Activated naive CD8-positive, alpha-beta T cell (primary cell): ENCODE results near the gene SLC52A1.
"Not testable (repeated sequence)": the region's sequence is repeated elsewhere in the genome, so short reads cannot be mapped to it uniquely, and the experiment has no call there.

Experiments
- H3K27ac Mint-ChIP-seq: one replicate; pipeline ENCODE4 v1.8.0; 2021; ENCODE audit warnings: mixed read lengths
- H3K27me3 Mint-ChIP-seq: one replicate; pipeline ENCODE4 v1.8.0; 2021; ENCODE audit warnings: mixed read lengths
- H3K36me3 Mint-ChIP-seq: one replicate; pipeline ENCODE4 v1.8.0; 2021; ENCODE audit warnings: mixed read lengths
- H3K4me1 Mint-ChIP-seq: one replicate; pipeline ENCODE4 v1.8.0; 2021; ENCODE audit warnings: low read depth, mixed read lengths
- H3K4me3 Mint-ChIP-seq: one replicate; pipeline ENCODE4 v1.8.0; 2021; ENCODE audit warnings: mild to moderate bottlenecking, mixed read lengths
- H3K9me3 Mint-ChIP-seq: one replicate; pipeline ENCODE4 v1.8.0; 2021; ENCODE audit warnings: low read depth, mixed read lengths

Gene SLC52A1

DNA sequence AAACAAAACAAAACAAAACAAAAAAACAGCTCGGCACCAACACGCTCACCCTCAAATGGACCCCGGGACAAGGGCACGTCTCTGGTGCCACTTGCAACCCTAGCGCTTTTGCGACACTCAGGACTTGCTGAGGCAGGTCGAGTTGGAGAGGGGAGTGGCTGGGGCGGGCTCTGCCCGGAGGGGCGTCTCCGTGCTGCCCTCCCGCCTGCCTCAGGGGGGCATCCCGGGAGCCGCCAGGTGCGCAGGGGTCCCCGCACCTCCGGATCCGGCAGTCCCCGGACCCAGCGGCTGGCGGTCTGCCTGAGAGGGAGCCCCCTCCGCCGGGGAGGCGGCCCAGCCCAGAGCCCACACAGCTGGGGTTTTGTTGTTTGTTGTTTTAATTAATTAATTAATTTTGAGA is at the start of gene SLC52A1:
SLC52A1 (minus strand) TSS at position 112 of the 400 bp plus-strand sequence. CDS start 820 bp downstream, outside the sequence.
- Mint-ChIP-seq H3K27ac (no peak within 1 kb of the TSS), H3K4me1 (peaks cover 17% of the 10 kb centered on the region), H3K27me3 (no peaks in the 10 kb centered on the region), H3K4me3 (no peak within 1 kb of the TSS), H3K36me3 (no peaks in the 10 kb centered on the region), H3K9me3 (no peaks in the 10 kb centered on the region)

DNA sequence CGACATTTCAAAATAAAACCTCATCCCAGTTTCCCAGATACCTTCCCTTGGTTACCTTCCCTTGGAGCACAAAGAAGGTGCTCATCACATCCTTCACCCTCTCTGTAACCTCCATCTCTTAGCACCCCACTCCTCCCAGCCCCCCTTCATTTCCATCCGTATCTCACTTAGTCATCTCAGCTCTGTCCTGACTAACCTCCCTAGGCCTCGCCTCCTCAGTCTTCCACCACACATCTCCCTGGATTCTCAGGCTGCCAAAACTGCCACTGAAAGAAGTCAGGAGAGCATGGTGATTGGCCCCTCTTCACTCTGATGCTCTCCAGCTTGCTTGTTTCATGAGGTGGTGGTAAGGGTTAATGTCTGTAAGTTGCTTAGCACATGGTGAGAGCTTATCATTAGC is 45.4 kb upstream of the SLC52A1 start:
- no peak overlapping the region for H3K27ac Mint-ChIP-seq
- H3K36me3 Mint-ChIP-seq, result peaks cover 16% of the 10 kb centered on the region
- no peaks in the 10 kb centered on the region for H3K27me3 Mint-ChIP-seq
- no peak overlapping the region for H3K4me3 Mint-ChIP-seq
- peaks cover 6% of the 10 kb centered on the region for H3K9me3 Mint-ChIP-seq
- peaks cover 32% of the 10 kb centered on the region for H3K4me1 Mint-ChIP-seq

DNA sequence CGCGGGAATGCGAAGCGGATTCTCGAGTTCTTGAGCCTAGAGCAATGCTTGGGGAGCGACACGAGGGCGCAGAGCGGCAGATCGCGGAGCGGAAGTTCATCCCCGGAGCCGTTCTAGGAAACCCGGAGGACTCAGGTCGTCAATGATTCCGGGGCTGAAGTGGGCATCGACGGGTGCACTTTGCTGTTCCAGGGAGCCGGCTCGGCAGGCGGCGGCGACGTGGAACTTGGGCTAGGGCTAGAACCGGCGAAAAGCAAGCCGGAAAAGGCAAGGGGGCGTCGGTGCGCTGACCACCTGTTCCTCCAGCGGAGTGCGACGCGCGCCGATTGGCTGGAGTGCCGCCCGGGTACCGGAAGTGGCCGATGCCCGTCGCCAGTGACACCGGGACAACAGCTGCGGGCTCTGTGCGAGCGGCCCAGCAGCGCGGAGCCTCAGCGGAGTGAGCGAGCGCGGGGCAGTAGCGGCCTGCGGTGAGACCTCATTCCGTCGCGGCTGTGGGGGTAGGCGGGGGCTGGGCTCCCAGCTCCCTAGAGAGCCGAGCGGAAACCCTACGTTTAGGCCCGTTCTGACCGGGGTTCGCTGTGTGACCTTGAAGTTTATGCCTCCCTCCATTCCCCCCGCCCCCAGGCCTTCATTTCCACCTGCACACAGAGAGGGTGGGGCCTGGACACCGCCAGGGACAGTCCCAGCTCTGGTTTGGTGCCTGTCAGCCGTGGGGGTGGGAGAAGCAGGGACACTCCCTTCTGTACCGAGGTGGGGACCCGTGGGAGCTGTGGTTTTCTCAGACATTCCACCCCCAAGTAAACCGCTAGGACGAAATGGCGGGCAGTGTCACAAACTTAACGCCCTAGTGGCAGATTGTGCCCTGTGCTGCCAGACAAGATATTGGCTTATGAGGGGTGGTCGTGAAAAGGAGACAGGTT is 43.1 kb upstream of the SLC52A1 start, which contains the start of gene ZFP3:
ZFP3 (plus strand) TSS at position 362 of the 923 bp plus-strand sequence. CDS start 13,038 bp downstream, outside the sequence.
- peaks cover 9% of the 10 kb centered on the region for H3K36me3 Mint-ChIP-seq
- peak within 1 kb of the TSS; percentile 93 for H3K27ac Mint-ChIP-seq
- H3K4me3 Mint-ChIP-seq, result peak within 1 kb of the TSS; percentile 91
- H3K9me3 Mint-ChIP-seq, result no peaks in the 10 kb centered on the region
- H3K4me1 Mint-ChIP-seq, result peaks cover 32% of the 10 kb centered on the region
- no peaks in the 10 kb centered on the region for H3K27me3 Mint-ChIP-seq

DNA sequence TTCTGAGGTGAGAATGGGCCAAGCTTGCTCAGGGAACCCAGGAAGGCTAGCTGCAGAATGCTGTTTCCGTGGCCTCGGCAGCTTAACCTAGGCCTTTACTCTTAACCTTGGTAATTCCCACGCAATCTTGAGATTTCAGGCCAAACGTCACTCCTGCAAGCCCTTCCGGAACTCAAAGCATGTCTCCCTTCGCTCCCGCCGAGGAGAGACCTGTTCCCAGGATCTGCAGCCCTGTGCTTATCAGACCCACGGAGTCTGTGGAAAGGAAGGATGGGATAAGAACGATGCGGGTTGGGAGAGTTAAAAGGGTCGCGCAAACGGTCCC is 42.5 kb upstream of the SLC52A1 start:
- no peaks in the 10 kb centered on the region for H3K27me3 Mint-ChIP-seq
- peaks cover 28% of the 10 kb centered on the region for H3K4me1 Mint-ChIP-seq
- H3K9me3 Mint-ChIP-seq, result no peaks in the 10 kb centered on the region
- peaks cover 6% of the 10 kb centered on the region for H3K36me3 Mint-ChIP-seq
- H3K27ac Mint-ChIP-seq, result peak overlapping the region; percentile 93
- H3K4me3 Mint-ChIP-seq, result peak overlapping the region; percentile 91

DNA sequence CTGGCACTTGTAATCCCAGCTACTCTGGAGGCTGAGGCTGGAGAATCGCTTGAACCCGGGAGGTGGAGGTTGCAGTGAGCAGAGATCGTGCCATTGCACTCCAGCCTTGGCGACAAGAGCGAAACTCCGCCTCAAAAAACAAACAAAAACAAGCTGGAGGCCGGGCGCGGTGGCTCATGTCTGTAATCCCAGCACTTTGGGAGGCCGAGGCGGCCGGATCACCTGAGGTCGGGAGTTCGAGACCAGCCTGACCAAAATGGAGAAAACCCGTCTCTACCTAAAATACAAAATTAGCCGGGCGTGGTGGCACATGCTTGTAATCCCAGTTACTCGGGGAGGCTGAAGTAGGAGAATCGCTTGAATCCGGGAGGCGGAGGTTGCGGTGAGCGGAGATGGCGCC is 42.0 kb upstream of the SLC52A1 start:
- H3K27me3 Mint-ChIP-seq, H3K36me3 Mint-ChIP-seq, H3K9me3 Mint-ChIP-seq: not testable (repeated sequence)
- H3K4me3 Mint-ChIP-seq, result peak overlapping the region; percentile 91
- H3K27ac Mint-ChIP-seq, result peak overlapping the region; percentile 93
- H3K4me1 Mint-ChIP-seq, result peaks cover 27% of the 10 kb centered on the region

DNA sequence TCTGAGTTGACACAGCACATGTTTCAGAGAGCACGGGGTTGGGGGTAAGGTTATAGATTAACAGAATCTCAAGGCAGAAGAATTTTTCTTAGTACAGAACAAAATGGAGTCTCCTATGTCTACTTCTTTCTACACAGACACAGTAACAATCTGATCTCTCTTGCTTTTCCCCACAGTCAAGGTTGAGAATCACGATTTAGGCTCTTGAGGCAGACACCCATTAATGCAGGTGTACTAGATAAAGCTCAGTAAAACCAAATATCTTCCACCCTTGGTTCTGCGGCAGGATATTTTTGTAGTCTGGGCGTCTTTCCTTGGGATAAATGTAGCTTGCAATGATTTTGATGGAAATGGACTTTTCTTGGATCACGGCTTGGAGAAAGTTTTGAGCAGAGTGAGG is 40.2 kb upstream of the SLC52A1 start:
- H3K27me3 Mint-ChIP-seq, H3K9me3 Mint-ChIP-seq, H3K27ac Mint-ChIP-seq, H3K4me3 Mint-ChIP-seq, H3K36me3 Mint-ChIP-seq: not testable (repeated sequence)
- peaks cover 19% of the 10 kb centered on the region for H3K4me1 Mint-ChIP-seq

DNA sequence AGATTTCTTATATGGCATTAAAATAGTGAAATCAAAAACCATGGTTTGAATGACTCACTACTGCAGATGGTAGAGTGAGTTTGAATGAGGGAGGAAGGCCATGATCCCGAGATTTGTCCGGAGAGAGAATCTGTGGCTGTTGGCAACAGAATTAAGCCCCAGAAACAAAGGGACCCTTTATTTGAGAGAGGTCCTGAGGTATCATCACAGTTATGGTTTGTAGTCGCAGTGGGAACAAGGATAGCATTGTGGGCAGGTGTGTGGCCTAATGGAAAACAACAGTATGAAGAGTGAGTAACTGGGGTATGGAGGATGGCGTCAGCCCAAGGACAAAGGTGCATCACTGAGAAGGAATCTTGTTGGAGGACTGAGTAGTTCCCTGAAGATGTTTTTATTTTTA is 34.5 kb upstream of the SLC52A1 start:
- Mint-ChIP-seq H3K4me1 (no peaks in the 10 kb centered on the region), H3K27ac (no peak overlapping the region), H3K36me3 (no peaks in the 10 kb centered on the region), H3K27me3 (no peaks in the 10 kb centered on the region), H3K4me3 (no peak overlapping the region), H3K9me3 (no peaks in the 10 kb centered on the region)

DNA sequence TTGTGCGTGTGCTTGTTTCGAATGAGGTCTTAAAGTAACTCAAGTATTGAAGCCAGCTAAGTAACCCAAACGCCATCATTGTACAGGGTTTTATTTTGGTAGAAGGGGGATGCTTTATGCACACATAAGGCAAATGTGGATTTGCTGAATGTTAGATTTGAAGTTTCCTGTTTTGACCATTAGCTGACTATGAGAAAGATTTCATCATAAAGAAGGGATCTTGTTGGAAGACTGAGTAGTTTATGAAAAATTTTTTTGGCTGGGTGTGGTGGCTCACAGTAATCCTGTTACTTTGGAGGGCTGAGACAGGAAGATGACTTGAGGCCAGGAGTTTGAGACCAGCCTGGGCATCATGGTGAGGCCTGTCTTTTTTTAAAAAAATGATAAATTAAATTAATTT is 33.0 kb upstream of the SLC52A1 start:
- Mint-ChIP-seq H3K4me3 (no peak overlapping the region), H3K4me1 (peaks cover under 1% of the 10 kb centered on the region), H3K27me3 (no peaks in the 10 kb centered on the region), H3K9me3 (no peaks in the 10 kb centered on the region), H3K27ac (no peak overlapping the region), H3K36me3 (no peaks in the 10 kb centered on the region)

DNA sequence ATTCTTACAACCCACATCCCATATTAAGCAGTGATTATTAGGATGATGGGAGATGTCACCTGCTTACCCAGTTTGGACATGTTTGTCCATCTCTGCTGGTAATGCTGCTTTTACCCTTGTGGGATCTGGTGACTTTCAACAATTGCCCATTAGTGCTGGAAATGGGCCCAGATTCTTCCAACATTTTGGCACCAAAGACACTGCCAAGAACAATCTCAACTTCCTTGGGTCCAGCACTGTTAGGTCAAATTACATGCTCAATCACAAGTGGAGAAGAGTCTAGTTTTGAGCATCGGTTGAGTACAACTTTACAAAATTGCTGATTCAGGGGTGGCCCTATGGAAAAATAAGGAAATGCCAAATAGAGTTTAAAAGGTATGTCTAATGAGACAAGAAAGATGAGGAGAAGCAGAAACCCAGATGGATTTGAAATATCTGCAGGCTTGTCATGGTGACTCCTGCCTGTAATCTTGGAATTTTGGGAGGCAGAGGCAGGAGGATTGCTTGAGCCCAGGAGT is 30.1 kb upstream of the SLC52A1 start:
- no peak overlapping the region for H3K4me3 Mint-ChIP-seq

DNA sequence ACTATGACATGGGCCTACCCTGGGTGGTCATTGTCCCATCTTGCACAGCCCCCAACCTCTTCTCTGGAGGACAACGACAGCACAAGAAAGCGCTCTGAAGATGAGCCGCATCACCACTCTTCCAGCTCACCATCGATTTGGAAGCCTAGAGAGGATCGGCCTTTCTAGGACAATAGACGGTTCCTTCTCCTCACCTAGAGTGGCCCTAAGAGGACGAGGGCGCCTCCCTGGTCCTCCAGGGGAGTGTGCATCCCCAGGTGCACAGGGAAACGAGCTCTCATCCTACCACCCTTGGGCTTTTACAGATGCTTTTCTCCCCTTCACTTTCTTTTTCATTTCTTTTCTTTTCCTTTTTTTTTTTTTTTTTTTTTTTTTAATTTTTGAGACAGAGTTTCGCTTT is 20.3 kb upstream of the SLC52A1 start:
- no peak overlapping the region for H3K4me3 Mint-ChIP-seq
- peaks cover under 1% of the 10 kb centered on the region for H3K4me1 Mint-ChIP-seq
- H3K27ac Mint-ChIP-seq, result no peak overlapping the region
- no peaks in the 10 kb centered on the region for H3K27me3 Mint-ChIP-seq
- H3K36me3 Mint-ChIP-seq, result no peaks in the 10 kb centered on the region
- H3K9me3 Mint-ChIP-seq, result no peaks in the 10 kb centered on the region

More for the DNA sequence above, 30.1 kb upstream of the SLC52A1 start:
- Mint-ChIP-seq H3K36me3 (no peaks in the 10 kb centered on the region), H3K4me1 (peaks cover 2% of the 10 kb centered on the region), H3K27me3 (no peaks in the 10 kb centered on the region), H3K9me3 (no peaks in the 10 kb centered on the region), H3K27ac (no peak overlapping the region)

DNA sequence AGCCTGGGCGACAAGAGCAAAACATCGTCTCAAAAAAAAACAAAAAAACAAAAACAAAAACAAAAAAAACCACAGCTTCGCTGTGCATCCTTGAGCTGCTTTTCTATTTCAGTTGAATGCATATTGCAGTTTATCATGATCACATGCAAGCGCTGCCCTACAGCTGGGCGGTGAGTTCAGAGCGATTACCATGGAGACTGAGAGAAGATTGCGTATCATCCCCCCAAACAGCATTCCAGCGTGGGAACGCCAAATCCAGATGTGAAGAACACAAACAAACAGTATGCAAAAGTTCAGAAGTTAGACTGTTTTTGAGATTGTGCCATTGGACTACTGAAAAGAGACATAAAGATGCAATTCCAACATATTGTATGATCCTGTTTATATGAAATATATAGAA is 15.1 kb upstream of the SLC52A1 start:
- Mint-ChIP-seq H3K36me3 (no peaks in the 10 kb centered on the region), H3K27ac (no peak overlapping the region), H3K9me3 (no peaks in the 10 kb centered on the region), H3K4me1 (peaks cover 33% of the 10 kb centered on the region), H3K27me3 (no peaks in the 10 kb centered on the region), H3K4me3 (no peak overlapping the region)

DNA sequence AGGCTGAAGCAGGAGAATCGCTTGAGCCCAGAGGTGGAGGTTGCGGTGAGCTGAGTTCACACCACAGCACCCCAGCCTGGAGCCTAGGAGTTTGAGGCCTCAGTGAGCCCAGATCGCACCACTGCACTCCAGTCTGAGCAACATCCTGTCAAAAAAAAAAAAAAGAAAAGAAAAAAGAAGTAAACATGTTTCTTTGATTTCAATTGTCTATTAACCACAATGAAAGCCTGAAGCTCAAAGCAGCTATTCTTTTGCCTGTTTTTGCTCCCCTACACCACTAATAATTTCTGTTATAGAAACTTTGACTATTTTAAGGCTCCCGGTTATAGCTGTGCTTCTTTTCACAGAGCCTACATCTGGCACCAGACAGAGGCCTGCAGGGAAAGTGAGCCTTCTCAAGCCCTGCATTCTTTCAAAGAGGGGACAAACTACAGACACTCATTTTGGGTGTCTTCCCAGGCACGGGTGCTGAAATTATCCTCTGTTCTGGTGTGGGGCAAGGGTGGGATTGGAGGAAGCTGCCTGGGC is 14.2 kb upstream of the SLC52A1 start:
- peak overlapping the region; percentile 35 for H3K4me3 Mint-ChIP-seq
- no peaks in the 10 kb centered on the region for H3K9me3 Mint-ChIP-seq
- peak overlapping the region; percentile 50 for H3K27ac Mint-ChIP-seq
- no peaks in the 10 kb centered on the region for H3K36me3 Mint-ChIP-seq
- peaks cover 35% of the 10 kb centered on the region for H3K4me1 Mint-ChIP-seq
- no peaks in the 10 kb centered on the region for H3K27me3 Mint-ChIP-seq

DNA sequence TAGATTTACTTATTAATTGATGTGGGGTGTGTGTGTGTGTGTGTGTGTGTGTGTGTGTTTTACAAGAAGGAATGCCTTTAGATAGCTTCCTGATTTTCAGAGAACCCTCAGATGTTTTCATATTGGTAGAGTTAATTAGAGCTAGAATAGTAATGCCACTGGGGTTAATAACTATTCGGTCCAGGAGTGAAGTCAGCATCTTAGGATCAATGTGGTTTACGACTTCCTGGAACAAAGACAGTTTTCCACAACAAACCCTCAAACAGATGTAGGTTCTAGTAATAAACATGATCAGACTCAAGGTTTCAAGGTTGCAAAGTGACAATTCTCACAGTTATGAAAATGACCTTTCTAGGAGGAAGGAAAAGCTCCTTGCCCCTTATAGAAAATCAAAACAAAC is 12.2 kb upstream of the SLC52A1 start:
- Mint-ChIP-seq H3K27ac (peak overlapping the region; percentile 41), H3K36me3 (no peaks in the 10 kb centered on the region), H3K4me1 (peaks cover 43% of the 10 kb centered on the region), H3K9me3 (no peaks in the 10 kb centered on the region), H3K4me3 (no peak overlapping the region), H3K27me3 (no peaks in the 10 kb centered on the region)

DNA sequence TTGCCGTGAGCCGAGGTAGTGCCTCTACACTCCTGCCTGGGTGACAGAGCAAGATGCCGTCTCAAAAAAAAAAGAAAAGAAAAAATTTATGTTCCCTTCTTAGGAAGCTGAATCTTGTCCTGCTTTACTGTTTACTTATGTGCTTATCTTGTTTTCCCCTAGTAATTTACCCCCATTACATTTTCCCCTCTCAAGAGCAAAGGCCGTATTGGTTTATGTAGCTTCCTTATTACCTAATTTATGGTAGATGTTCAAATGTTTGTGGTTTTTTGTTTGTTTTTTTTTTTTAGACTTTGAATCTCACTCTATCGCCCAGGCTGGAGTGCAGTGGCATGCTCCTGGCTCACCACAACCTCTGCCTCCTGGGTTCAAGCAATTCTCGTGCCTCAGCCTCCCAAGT is 10.3 kb upstream of the SLC52A1 start:
- Mint-ChIP-seq H3K4me3 (no peak overlapping the region), H3K36me3 (no peaks in the 10 kb centered on the region), H3K4me1 (peaks cover 49% of the 10 kb centered on the region), H3K9me3 (no peaks in the 10 kb centered on the region), H3K27me3 (no peaks in the 10 kb centered on the region), H3K27ac (no peak overlapping the region)

DNA sequence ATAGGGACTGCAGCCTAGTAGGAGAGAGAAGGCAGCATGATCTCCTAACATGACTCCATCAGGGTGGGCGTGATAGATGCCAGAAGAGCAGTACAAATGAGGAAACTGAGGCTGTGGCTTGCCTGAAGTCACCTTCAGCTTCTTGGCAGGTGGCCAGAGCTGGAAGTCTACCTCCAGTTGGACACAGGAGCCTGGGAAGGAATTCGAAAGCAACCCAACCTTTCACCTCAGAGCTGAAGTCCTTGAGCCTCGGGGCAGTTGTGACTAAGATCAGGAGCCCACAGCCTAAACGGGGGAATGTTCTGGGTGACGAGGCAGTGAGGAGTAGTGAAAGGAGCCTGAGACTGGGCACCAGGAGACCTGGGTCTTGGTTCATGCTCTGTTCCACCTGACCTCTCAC is 9.4 kb upstream of the SLC52A1 start:
- Mint-ChIP-seq H3K27me3 (no peaks in the 10 kb centered on the region), H3K27ac (no peak overlapping the region), H3K4me1 (peaks cover 45% of the 10 kb centered on the region), H3K9me3 (no peaks in the 10 kb centered on the region), H3K4me3 (no peak overlapping the region), H3K36me3 (no peaks in the 10 kb centered on the region)
